GM23248 (cell line): Measurements from ENCODE around the gene SH3GL1.

Experiments used
- EZH2 ChIP-seq: fragments of 200-600 bp; sonication (generic); IDR thresholded peaks from 2 replicates; pipeline ENCODE4 v1.6.1; 2018; ENCODE audit warnings: antibody characterized with exemption, mild to moderate bottlenecking; ENCODE audit not compliant: insufficient read depth, poor library complexity, severe bottlenecking
- EZH2phosphoT487 ChIP-seq: fragments of 200-600 bp; sonication (generic); IDR thresholded peaks from 2 replicates; pipeline ENCODE4 v1.6.1; 2018; ENCODE audit warnings: antibody characterized with exemption, moderate library complexity, mild to moderate bottlenecking, low read depth; ENCODE audit not compliant: insufficient read depth

DNA sequence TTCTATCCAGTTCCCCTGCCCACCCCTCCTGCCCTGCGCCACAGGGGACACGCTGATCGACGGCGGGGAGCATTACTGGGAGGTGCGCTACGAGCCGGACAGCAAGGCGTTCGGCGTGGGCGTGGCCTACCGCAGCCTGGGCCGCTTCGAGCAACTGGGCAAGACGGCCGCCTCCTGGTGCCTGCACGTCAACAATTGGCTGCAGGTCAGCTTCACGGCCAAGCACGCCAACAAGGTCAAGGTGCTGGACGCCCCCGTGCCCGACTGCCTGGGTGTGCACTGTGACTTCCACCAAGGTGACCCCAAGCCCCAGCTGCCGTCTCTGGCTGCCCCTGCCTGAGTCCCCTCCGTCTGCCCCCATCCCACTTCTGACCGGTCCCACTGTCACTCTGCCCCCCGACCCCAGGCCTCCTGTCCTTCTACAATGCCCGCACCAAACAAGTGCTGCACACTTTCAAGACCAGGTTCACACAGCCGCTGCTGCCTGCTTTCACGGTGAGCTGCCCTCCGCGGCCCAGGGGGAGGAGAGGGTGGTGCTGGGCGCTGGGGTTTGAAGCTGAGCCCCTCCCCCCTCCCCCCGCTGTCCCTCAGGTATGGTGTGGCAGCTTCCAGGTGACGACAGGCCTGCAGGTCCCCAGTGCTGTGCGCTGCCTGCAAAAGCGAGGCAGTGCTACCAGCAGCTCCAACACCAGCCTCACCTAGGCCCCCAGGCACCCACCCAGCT lies 77.2 kb downstream of the SH3GL1 start:
- TF ChIP-seq EZH2 (no peak), EZH2phosphoT487 (no peak)
